ENCODE measurements around the gene MAN2B1. TPM values are rescaled to one million over a fixed set of nuclear protein-coding genes. Genes with fewer than 3 reads are reported as not detected.

The MAN2B1 gene
- total RNA-seq, 1 experiment from 2014 or later = 93.5 TPM

GRCh38 chr19:12670159-12670928 lies 3.8 kb upstream of the MAN2B1 start:
- no peak overlapping the region for H2BK120ac ChIP-seq (ENCODE audit: low read depth, low read length, poor library complexity, severe bottlenecking)
- no peak for TF ChIP-seq CTCF (conservative IDR thresholded peaks at IDR 0.05)
- H3K23ac ChIP-seq (ENCODE audit: insufficient read length, low read depth, low read length) = no peak overlapping the region
- no peak overlapping the region for H2BK15ac ChIP-seq (ENCODE audit: low read depth, low read length)
- DNase-seq = no peak
- no peak overlapping the region for H3K14ac ChIP-seq (ENCODE audit: insufficient read depth, low read length)
- H3K79me2 ChIP-seq (ENCODE audit: insufficient read depth, low read length) = no peaks in the 10 kb centered on the region
- Mint-ChIP-seq H3K27me3 (ENCODE audit: low read depth) (peaks cover 2% of the 10 kb centered on the region), H3K4me3 (peak overlapping the region; percentile 93 to 94), H3K4me1 (peaks cover 27 to 40% of the 10 kb centered on the region in 2 experiments), H3K27ac (peak overlapping the region in 2 of 3 experiments; percentile 100; a peak in 5 of 7 replicates), H3K36me3 (ENCODE audit: insufficient read depth in 1 of 3, low read depth in 3 of 3) (peaks cover 20 to 44% (median 33%) of the 10 kb centered on the region in 3 experiments), H3K9me3 (peaks cover 0 to 1% of the 10 kb centered on the region in 2 experiments; a peak in 2 of 5 replicates)
- H2BK20ac ChIP-seq (ENCODE audit: low read depth, low read length, poor library complexity, severe bottlenecking) = no peak overlapping the region
- H2BK5ac ChIP-seq (ENCODE audit: insufficient read length, low read length) = no peak overlapping the region
- no peaks in the 10 kb centered on the region for H3K79me1 ChIP-seq (ENCODE audit: insufficient read depth, low read depth, low read length, poor library complexity, severe bottlenecking)
- H3K9me3 ChIP-seq (ENCODE audit: control insufficient read depth, low read depth, low read length) = no peaks in the 10 kb centered on the region
- no peak overlapping the region for H3K18ac ChIP-seq (ENCODE audit: insufficient read length, low read depth, low read length)
- WGBS (ENCODE audit: extremely low coverage, insufficient read length, low lambda C conversion rate) = no CpG with 5 or more reads among the region's 26 CpGs
- no peaks in the 10 kb centered on the region for H4K20me1 ChIP-seq (ENCODE audit: control insufficient read depth, insufficient read depth, insufficient read length)
- no peak overlapping the region for H3T11ph ChIP-seq (ENCODE audit: low read length)
- no peaks in the 10 kb centered on the region for H3K27me3 ChIP-seq (ENCODE audit: insufficient read depth, low read length)
- no peak overlapping the region for H2AK5ac ChIP-seq (ENCODE audit: insufficient read length, low read length)
- no peak overlapping the region for H4K5ac ChIP-seq (ENCODE audit: insufficient read length, low read depth, low read length)
- H3K4me1 ChIP-seq (ENCODE audit: insufficient read depth, low read length) = no peaks in the 10 kb centered on the region
- no peak overlapping the region for H3K4ac ChIP-seq (ENCODE audit: low read depth, low read length)
- peak overlapping the region; percentile 87 for H3K9ac ChIP-seq (ENCODE audit: extremely low read depth, insufficient read length, low read length)
- peaks cover 24% of the 10 kb centered on the region for H3K23me2 ChIP-seq (ENCODE audit: insufficient read length, low read depth, low read length, poor library complexity, severe bottlenecking)
- no peak overlapping the region for H4K8ac ChIP-seq (replicated peaks; ENCODE audit: insufficient read length, low read depth, low read length)
- H3K56ac ChIP-seq (ENCODE audit: insufficient read length, low read depth, low read length) = no peak overlapping the region
- no peak overlapping the region for H2BK12ac ChIP-seq (ENCODE audit: insufficient read length, low read depth, low read length)
- no peak overlapping the region for H4K91ac ChIP-seq (ENCODE audit: insufficient read length, low read depth, low read length)
- H2AFZ ChIP-seq (ENCODE audit: low read length) = no peak overlapping the region
- H3K27ac ChIP-seq (ENCODE audit: insufficient read length, low read depth, low read length) = no peak overlapping the region
- H3K4me2 ChIP-seq (ENCODE audit: insufficient read depth, insufficient read length, low read length) = peak overlapping the region; percentile 64

Measured in H9 (cell line).